SKM-1 treated with dmso at 0.1 percent for 144 hours (cell line): ENCODE measurements around the gene SPDYA.
A peak's percentile ranks its signal among the peaks of the same experiment; 100 is the strongest.

Experiments used
- DNase-seq: peaks from one replicate; lab custom pipeline; 2025; ENCODE audit not compliant: unreplicated experiment; lab: John Stamatoyannopoulos, UW

Gene SPDYA

DNA sequence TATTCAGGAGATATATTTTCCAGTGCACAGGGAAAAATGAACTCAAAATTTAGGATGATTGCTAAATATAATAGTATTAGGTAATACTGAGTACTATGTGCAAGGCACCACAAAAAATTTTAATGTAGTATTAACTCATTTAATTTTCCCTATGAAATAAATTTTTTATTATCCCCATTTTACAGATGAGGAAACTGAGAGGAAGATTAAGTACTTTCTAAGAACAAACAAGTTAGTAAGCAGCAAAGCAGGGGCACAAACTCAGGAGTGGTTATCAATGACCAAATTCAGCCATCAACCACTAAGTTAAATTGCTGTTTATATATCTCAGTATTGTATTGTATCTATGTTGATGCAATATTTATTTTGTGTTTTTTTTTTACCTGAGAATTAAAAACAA is 14.2 kb downstream of the SPDYA start:
- DNase-seq, result no peak

DNA sequence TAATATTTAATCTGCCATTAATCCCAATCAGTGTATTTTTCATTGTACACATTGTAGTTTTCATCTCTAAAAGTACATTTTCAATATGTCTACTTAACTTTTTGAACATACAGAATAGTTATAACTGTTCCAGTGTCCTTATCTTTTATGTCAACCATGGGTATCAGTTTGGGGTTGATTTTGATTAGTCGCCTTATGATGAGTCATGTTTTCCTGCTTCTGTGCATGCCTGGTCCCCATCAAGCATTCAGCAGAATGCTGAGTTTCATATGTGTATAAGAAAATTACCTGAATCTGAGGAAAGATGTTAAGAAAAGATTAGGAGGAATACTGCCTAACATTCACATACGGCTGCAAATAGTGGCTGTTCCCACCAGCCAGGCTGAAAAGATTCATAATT is 17.7 kb downstream of the SPDYA start:
- no peak for DNase-seq

DNA sequence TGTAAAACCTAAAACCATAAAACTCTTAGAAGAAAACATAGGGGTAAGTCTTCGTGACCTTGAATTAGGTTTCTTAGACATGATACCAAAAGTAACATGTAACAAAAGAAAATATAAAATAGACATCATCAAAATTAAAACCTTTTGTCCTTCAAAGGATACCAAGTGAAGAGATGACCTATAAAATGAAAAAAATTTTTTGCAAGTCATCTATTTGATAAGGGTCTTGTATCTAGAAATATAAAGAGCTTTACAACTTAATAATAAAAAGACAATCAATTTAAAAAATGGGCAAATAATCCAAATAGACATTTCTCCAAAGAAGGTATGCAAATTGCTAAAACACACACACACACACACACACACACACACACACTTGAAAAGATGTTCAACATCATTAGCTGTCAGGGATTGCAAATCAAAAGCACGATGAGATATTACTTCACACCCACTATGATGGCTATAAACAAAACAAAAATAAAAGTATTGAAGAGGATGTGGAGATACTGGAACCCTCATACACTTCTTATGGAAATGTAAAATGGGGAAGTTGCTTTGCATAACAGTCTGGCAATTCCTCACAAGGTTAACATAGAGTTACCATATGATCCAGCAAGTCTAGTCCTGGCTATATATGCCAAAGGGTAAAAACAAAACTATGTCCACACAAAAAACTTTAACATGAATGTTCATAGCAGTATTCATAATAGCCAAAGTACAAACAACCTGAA is 23.3 kb downstream of the SPDYA start:
- peak; percentile 17 for DNase-seq

DNA sequence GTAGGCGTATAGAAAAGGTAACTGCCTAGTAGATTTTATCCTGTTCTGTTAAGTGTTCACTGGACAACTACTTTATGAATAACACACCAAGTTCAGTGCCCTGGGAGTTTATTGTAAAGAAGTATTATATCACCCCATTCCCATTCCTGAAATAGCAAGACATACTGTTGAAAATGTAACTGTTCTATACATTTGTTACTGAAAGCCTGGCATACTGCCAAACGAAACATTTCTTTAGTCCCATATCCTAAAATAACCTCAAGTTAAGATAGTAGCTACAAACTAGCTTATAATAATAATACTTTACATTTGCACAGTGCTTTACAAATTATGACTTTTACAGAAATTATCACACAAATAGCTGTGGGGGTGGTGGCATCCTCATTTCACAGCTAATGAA is 25.1 kb downstream of the SPDYA start:
- DNase-seq, result no peak

DNA sequence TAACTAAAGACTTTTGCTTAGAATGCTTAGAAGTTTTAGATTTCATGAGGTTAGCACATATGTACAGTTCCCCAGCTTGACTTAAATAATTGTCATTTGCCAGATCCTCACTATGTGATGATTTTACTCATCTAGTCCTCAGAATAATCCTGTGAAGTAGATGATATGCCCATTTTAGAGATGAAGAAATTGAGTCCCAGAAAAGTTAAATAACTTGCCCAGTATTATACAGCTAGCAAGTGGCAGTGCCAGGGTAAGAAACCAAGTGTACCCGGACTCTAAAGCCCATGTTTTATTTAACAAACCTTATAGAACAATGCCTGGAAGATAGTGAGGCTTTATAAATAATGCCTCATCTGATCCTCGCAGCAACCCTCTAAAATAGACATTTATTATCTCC is 28.3 kb downstream of the SPDYA start:
- no peak for DNase-seq

DNA sequence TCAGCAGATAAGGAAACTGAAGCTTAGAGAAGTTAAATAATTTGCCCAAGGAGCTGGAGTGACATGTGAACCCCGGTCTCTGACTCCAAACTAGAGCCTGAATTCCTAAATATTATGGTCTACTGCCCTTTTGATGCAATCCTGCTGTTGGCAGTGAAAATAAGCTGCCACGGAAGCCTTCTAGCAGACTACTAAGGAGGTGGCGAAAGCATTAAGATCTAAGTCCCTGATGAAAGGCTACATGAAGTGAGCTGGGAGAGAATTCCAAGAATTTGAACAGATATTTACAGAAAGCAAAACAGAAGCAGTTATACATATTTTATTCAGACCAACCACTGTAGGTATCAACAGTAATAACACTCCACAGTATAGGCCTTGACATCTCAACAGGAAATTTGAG is 31.4 kb downstream of the SPDYA start:
- no peak for DNase-seq

DNA sequence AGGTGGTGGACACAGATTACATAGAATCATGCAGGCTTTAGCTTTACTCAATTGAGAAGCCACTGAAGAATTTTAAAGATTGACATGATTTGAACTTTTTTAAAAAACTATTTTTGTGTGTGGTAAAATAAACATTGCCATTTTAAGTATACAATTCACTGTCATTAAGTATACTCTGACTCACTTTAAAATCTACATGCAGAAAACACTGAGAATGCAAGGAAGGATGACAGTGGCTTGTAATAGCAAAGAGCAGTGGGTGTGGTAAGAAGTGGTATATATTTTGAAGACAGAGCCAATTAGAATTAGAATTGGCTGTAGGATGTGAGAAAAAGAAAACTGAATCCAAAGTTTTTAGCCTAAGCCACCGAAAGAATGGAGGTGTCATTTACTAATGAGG is 44.6 kb downstream of the SPDYA start:
- DNase-seq, result no peak

DNA sequence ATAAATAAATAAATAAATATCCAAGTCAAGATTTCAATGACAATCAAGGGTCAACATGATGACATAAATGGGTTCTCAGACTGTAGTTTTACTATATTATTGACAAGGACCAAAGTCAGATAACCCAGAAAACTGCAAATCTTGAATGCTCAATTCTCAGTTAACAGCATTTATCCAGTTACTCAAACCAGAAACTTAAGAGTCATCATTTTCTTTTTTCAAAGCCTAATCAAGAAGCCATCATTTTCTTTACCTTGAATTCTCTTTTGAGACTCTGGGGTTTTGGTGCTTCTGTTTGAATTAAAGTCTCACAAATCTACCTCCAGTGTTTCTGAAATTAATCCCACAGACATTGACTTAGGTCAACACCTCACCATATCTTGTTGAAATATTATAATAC is 45.3 kb downstream of the SPDYA start:
- no peak for DNase-seq

DNA sequence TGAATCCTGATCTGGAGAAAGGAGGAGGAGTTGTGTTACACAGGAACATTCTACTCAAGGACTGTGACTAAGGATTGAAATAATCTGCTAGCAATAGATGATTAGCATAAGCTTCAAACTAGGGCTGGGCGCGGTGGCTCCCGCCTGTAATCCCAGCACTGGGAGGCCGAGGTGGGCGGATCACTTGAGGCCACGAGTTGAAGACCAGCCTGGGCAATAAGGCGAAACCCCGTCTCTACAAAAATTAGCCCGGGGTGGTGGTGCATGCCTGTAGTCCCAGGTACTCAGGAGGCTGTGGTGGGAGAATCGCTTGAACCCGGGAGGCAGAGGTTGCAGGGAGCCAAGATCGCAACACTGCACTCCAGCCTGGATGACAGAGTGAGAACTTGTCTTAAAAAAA is 58.0 kb downstream of the SPDYA start:
- no peak for DNase-seq

DNA sequence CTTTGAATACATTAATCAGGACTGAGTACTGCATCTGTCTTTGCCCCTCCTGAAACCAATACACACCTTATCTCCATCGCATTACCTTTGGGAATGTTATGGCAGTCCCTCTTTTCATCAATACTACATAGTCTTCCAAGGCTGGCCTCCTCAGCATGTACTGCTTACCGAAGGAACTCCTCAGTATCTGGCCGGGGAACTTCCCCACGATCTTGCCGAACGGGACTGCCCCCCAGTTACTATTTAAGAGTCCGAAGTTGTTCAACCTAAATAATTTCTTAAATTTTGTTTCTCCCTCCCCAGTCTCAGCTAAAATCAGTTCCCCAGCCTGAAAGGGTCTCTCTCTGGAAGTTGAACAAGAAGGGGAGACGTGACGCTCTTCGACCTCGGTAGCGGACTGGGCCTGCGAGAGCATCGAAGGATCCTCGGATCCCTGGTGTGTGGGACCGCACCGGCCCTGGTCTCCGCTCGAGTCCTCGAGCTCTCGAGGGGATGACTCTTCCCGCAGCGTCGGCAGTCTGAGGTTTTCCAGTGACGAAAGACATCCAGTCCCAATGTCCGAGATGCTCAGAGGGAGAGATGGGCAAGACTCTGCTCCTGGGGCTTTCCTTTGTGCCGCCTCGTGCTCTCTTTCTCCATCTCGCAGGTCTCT is 59.0 kb downstream of the SPDYA start:
- peak; percentile 9 for DNase-seq

DNA sequence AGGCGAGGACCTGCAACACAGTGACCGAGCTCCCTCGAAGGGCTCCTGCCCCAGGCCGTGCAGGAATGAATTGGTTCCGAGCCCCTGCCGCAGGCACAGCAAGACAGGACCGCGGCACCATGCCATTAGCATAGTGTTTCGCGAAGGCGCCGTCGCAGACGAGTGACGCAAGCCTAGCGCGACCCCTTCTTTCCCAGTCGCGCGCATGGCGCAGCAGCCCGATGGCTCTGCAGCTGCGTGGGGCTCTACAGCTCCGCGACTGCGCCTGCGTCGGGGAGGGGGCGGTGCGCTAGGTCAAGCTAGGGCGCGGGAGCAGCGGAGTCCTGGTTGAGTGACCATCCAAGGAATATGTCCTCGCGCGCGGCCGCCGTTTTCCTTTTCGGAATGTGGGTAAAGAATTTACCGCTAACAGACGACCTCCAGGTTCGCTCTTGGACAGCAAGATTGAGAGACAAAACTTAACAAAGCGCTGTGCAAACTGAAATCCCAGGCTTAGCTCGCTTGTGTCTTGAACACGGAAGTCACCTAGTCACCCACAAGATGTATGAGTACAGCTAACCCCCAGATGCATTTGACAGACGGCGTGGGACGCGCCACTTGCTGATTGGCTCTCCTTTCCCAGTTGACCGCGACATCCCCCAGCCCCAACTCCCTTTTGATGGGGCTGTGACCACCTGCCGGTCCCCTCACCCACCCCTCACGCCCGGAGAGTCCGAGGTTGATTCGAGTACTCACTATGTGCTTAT is 59.7 kb downstream of the SPDYA start, which contains the start of gene TRMT61B:
TSS of gene TRMT61B (minus strand) at position 164 of the 746 bp plus-strand sequence. CDS start at position 132, 32 bp downstream.
- DNase-seq, result peak; percentile 93

DNA sequence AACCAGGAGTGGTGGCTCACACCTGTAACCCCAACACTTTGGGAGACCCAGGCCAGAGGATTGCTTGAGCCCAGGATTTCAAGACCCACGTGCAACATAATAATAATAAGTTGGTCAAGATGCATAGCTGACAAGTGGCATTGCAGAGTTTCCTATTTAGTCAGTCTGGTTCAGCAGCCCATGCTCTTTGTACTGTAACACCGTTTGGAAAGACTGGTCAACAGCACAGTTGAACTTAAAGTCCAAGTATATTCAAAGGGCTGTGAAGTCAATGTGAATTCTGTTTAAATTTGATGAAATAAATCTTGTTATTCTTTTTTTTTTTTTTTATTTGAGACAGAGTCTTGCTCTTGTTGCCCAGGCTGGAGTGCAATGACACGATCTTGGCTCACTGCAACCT is 61.0 kb downstream of the SPDYA start:
- no peak for DNase-seq

DNA sequence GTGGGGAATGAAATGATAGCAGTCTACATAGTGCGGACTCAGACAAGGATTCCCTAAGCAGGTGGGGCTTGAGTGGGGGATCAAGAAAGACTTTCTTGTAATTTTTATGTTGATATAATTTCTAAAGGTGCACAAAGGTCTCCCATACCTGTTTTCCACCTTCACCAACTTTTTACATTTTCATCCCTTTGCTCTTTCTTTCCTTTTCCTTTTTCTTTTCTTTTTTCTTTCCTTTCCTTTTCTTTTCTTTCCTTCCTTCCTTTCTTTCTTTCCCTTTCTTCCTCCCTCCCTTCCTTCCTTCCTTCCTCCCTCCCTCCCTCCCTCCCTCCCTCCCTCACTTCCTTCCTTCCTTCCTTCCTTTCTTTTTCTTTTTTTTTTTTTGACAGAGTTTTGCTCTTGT is 69.6 kb downstream of the SPDYA start:
- no peak for DNase-seq

DNA sequence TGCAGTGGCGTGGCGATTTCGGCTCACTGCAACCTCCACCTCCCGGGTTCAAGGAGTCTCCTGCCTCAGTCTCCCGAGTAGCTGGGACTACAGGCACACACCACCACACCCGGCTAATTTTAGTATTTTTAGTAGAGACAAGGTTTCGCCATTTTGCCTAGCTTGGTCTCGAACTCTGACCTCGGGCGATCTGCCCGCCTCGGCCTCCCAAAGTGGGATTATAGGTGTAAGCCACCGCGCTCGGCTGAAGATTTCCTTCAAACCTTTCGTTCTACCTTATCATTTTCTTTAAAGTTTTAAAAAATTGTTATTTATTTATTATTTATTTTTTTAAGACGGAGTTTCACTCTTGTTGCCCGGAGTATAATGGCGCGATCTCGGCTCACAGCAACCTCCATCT is 82.9 kb downstream of the SPDYA start:
- DNase-seq, result no peak

DNA sequence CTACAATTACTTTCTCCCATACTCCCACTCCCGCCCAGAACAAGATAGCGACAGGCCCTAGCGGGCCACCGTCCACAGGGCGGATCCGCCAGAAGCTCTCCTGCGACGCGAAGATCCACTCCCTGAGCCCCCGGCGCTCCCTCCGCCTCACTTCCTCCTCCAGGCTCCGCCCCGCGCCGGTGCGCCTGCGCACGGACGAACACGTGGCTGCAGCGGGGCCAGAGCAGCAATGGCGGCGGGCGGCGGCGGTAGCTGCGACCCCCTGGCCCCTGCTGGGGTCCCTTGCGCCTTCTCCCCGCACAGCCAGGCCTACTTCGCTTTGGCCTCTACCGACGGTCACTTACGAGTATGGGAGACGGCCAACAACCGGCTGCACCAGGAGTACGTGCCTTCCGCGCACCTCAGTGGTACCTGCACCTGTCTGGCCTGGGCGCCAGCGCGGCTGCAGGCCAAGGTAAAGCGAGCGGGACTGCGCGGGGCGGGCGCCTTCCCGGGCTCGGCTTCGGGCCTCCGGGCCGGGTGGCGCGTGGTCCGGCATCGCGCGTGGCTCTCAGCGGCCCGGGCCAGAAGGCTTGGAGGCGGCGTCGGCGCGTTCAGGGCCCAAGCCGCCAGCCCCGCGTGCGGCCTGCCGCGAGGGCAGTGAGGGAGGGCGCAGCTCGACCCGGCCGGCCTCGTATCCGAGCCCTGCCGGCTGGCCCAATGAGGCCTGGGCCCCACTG is 84.0 kb downstream of the SPDYA start, which contains the start of gene WDR43:
TSS of gene WDR43 (plus strand) at position 198 of the 719 bp plus-strand sequence. CDS start at position 230, 32 bp downstream.
- peak; percentile 98 for DNase-seq

DNA sequence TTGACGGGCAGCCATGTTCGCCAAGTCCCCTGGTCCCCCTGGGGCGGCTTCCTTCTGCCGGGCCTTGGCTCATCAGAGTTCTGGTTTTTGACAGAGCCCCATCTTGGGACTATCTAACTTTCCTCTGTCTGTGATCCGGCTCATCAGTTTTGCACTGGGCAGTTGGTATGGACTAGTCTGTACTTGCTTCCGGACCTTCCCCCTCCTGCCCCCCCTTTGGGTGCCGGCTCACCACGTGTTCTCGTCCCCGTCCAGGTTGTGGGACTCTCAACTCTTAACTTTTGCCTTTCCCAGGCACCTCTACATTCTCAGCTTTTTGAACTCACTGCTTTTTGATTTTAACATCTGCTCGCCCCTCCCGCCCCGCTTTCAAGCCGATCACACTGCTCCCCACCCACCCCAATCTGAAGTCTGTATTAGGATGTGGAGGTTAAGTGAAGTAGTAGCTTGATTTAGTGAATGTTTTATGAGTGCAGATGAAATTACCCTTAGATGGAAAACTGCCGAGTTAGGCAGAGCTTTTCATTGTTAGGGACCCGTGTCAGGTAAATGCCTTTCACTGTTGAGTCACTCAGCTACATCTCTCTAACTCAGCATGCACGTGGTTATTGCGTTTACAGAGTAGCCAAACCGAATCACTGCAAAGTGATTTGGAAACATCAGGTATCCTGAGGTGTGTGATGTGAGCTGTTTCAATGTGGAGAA is 84.7 kb downstream of the SPDYA start:
- DNase-seq, result peak; percentile 33

DNA sequence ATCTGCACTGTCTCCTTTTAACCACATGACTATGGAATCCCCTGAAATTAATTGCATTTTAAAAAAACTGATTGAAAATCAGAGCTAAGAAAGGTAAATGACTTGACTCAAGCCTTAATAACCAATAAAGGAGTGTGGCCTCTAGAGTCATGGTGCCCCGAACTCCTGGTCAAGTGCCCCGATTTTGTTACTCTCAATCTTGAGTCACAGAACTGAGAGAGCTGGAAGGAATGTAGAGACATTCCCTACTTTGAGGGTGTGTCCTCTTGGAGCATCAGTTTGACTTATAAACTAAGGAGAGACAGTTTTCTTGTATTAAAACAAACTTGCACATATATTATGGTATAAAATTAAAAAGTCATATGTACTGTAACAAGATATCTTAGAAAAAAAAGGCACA is 86.3 kb downstream of the SPDYA start:
- no peak for DNase-seq

DNA sequence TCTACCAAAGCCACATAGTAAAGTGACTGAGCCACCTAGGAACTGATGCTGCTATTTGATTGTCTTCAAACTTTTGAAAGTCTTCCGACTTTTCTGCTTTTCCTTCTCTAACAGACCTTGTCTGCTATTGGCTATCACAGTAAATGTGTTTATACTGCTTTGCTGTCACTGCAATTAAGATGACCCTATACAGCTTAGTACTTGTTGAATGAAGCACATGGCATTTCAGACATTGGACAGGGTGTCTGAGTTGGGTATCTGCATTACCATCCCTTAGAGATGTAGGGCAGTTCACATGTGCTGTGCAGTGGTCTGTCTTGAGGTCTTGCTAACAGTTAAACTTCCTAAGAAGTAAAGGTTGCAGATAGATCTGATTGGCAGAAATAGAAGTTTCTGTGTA is 87.4 kb downstream of the SPDYA start:
- DNase-seq, result no peak
